Activated naive CD4-positive, alpha-beta T cell treated with anti-CD3 and anti-CD28 coated beads, Interleukin-2, amount 50 U/mL, for 72 hours (primary cell): ENCODE data around the gene CCNO. TPM values are rescaled to one million over a fixed set of nuclear protein-coding genes. Genes with fewer than 3 reads are reported as not detected.
A peak's percentile ranks its signal among the peaks of the same experiment; 100 is the strongest.

Source experiments
- ATAC-seq, 2 donors: fragments of 150-1000 bp; cut with Tn5 transposase; 2 replicates each; pipeline ENCODE4 v1.10.0; 2021; ENCODE audit warnings: mild to moderate bottlenecking in 2 of 2, moderate library complexity in 2 of 2
- DNase-seq, 2 donors: peaks; one replicate each; pipeline ENCODE4 v3.0.0; 2021 to 2022; ENCODE audit warnings: low spot score in 2 of 2
- H3K27ac Mint-ChIP-seq, 2 donors: one replicate each; pipeline ENCODE4 v1.8.0; 2022; ENCODE audit warnings: mild to moderate bottlenecking in 2 of 2, mixed read lengths in 2 of 2
- H3K36me3 Mint-ChIP-seq, 2 donors: one replicate each; pipeline ENCODE4 v1.8.0; 2022; ENCODE audit warnings: mixed read lengths in 2 of 2
- H3K9me3 Mint-ChIP-seq, 2 donors: one replicate each; pipeline ENCODE4 v1.8.0; 2022; ENCODE audit warnings: mixed read lengths in 2 of 2
- total RNA-seq, 2 donors: library from RNA; stranded (reverse); gene quantifications; one replicate each; pipeline ENCODE4 v1.2.3, GENCODE V29; 2022

The CCNO gene
- total RNA-seq, 2 donors from 2014 or later, result not detected

- no peaks in the 10 kb centered on the region for H3K9me3 Mint-ChIP-seq
- peak; percentile 61 to 75 for ATAC-seq
- H3K27ac Mint-ChIP-seq, result no peak within 1 kb of the TSS
- H3K36me3 Mint-ChIP-seq, result peaks cover under 1 to 18% of the 10 kb centered on the region in 2 donors
- peak; percentile 65 to 71 for DNase-seq
Measured at GRCh38 chr5:55226934-55227663, 6.3 kb downstream of the CCNO start, which contains the start of gene MCIDAS. TSS of gene MCIDAS (minus strand) at chr5:55227315. CDS start at chr5:55227138, 177 bp downstream.

DNA sequence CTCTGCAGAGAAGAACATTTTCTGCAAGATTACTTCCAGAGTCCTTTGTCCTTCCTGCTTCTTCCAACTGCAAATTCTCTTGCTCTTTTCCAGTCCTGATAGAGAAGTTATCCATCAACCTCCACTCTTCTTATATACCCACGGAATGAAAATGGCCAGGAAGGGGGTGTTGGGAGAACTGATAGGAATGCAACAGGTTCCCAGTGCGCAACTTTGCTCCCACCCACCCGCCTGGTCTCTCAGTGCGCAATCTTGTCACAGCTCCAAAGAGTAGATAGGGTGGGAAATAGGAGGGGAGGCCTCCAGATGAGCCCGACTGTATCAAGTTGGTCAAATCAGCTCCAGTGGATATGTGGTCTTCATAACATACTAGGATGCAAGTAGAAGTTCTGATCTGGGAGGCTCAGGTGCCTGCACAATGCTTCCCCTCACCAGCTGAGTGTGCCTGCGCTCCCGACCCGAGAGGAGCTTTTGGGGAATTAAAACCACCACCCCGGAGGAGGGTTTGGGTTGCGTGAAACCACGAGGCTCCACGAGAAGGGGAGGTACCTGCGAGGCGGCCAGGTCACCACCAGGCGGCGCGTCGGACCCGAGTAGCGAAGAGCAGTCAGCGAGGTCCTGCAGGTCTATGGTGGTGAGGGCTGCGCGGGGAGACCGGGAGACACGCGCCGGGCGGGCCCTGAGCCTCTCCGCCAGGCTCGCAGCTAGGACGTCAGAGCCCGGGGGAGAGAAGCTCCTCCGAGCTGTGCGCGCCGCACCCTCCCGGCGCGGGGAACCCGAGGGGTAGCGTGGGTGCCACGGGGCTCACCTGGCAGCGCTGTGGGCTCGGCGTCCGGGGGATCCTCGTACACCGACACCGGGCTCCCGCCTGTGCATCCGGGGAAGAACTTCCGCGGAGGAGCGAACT, 7.1 kb downstream of the CCNO start:
- Mint-ChIP-seq H3K9me3 (no peaks in the 10 kb centered on the region), H3K36me3 (peaks cover 0 to 11% of the 10 kb centered on the region in 2 donors), H3K27ac (no peak overlapping the region)
- DNase-seq (peak; percentile 68 to 75), ATAC-seq (peak; percentile 57 to 72)

GRCh38 chr5:55225346-55225745, 8.1 kb downstream of the CCNO start:
- Mint-ChIP-seq H3K9me3 (no peaks in the 10 kb centered on the region), H3K27ac (no peak overlapping the region), H3K36me3 (peaks cover 0 to 12% of the 10 kb centered on the region in 2 donors)
- no peak for ATAC-seq
- no peak for DNase-seq

GRCh38 chr5:55223812-55224240, 9.6 kb downstream of the CCNO start:
- ATAC-seq, result no peak
- H3K27ac Mint-ChIP-seq, result no peak overlapping the region
- no peak for DNase-seq
- H3K36me3 Mint-ChIP-seq, result peaks cover 0 to 12% of the 10 kb centered on the region in 2 donors
- H3K9me3 Mint-ChIP-seq, result no peaks in the 10 kb centered on the region

GRCh38 chr5:55222985-55223811, 10.2 kb downstream of the CCNO start:
- ATAC-seq (no peak), DNase-seq (peak in 1 of 2 donors; percentile 22)
- H3K27ac Mint-ChIP-seq, result no peak overlapping the region
- no peaks in the 10 kb centered on the region for H3K9me3 Mint-ChIP-seq
- H3K36me3 Mint-ChIP-seq, result peaks cover 0 to 12% of the 10 kb centered on the region in 2 donors

DNA sequence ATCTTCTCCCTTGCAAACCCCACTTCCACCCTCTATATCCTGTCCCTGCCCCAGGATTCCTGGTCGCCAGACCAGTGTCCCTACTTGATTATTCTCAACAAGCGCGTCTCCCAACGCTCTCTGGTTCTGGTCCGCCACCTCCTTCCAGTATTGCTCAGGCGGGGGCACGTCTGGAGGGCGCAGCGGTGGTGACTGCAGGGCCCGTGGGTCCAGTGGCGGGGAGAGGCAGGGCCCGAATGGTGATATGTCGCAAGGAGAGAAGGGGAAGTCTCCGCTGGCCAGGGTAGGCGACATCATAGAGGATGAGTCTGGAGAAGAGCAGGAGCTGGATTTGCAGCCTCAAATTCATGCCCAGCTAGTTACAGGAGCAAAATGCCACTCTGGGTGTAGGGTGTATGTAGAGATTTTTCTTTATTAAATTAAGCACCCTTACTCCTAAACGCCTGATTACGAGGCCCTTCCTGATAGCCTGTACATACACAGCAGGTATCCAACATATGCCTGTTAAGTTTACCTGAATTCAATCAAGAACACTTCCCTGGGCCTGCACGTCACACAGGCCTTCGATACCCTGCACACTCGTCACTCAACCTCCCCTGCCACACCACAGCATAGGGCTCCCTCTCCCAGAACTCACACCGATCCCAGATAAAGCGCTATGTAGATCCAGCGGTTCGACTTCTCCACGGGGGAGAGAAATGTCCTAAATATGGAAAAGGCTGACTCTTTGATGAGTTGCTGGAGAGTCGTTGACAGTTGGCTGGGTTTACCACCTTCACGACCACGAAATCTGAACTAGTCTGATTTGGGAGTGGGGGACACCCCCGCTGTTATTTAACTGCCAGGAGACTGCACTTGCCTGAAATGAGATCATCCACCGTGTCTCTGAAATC, 11.1 kb downstream of the CCNO start:
- H3K27ac Mint-ChIP-seq, result no peak overlapping the region
- H3K36me3 Mint-ChIP-seq, result peaks cover 0 to 12% of the 10 kb centered on the region in 2 donors
- ATAC-seq (no peak), DNase-seq (no peak)
- H3K9me3 Mint-ChIP-seq, result no peaks in the 10 kb centered on the region

DNA sequence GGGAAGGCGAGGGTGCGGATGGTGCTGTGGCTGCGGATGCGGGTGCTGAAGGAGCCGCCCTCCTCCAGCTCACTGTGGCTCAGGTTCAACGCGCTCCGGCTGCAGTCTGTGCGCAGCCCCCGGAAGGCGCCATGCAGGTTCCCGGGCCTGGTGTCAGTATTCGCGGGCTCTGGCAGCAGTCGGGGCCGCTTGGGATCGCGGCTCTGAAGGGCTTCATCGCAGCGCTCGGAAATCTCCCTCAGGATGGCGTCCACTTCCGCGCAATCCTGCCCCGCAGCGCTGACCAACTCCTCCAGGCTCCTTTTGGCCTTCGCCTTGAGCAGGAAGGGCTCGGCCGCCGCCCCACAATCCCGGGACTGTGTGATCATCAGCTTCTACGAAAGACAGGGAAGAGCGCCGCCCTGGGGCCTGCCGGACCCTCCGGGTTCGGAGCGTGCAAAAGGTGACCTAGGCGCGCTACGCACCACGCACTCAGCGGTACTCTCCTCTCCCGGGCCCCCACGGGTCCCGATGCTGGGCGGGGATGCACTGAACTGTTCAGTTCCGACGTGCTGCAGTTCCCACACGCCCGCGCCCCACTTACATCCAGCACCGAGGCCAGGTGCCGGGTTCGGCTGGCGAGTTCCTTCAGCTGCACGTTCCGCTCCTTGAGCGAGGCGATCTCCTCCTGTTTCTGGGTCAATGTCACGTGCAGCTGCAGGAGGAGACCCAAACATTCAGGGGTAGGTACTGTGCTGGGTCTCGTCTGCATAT, 12.8 kb downstream of the CCNO start:
- peak in 1 of 2 donors; percentile 15 for DNase-seq
- no peaks in the 10 kb centered on the region for H3K9me3 Mint-ChIP-seq
- ATAC-seq, result peak; percentile 28 to 52
- peaks cover 0 to 12% of the 10 kb centered on the region in 2 donors for H3K36me3 Mint-ChIP-seq
- H3K27ac Mint-ChIP-seq, result no peak overlapping the region

DNA sequence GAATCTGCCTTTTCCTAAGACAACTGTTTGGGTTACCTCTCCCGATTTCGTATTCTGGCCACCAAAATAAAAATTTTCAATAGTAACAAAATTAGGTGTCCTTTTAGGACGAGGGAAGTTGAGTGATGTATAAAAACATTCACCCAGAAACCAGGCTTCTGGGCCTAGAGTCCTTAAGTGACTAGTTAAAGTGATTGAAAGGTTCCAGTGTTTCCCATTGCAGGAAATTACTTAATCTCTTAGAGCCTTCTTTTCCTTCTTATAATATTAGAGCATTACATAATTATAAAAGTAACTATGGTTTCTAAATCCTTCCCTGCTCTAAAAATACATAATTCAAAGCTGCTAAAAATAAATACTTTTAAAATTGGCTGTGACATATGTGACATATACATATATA, 13.6 kb downstream of the CCNO start:
- no peak for DNase-seq
- Mint-ChIP-seq H3K9me3 (no peaks in the 10 kb centered on the region), H3K36me3 (peaks cover 0 to 12% of the 10 kb centered on the region in 2 donors), H3K27ac (no peak overlapping the region)
- ATAC-seq, result no peak

GRCh38 chr5:55218967-55219366, 14.4 kb downstream of the CCNO start:
- ATAC-seq, result no peak
- no peak overlapping the region for H3K27ac Mint-ChIP-seq
- no peak for DNase-seq
- H3K9me3 Mint-ChIP-seq, result no peaks in the 10 kb centered on the region
- H3K36me3 Mint-ChIP-seq, result peaks cover 0 to 12% of the 10 kb centered on the region in 2 donors

DNA sequence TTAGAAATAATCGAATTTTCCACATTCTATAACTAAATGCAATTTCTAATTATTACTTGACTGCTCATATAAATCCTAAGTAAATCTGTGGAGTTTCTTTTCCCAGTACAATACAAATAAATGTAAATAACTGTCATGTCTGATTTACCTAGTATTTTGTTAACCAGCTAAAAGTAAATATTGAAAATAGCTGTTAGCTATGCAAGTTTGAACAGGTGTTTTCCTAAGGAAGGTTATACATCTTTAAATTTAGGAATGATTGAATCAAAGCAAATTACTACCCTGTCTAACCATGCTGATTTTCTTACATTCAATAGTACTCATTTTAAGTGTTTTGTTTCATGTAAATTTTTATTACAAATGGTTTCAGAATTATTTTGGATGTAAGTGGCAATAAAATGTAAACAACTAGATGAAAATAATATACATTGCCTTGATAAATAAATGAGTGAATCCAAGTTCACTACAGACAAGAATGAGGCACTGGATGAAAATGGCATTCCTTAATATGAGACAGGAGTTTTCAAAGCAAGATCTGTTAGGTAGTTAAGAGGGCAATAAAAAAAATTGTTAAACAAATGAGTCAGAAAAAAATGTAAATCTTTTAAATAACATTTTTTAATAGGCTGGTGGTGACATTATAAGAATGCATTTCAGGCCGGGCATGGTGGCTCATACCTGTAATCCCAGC, 22.1 kb downstream of the CCNO start:
- Mint-ChIP-seq H3K27ac (no peak overlapping the region), H3K9me3 (no peaks in the 10 kb centered on the region), H3K36me3 (no peaks in the 10 kb centered on the region)
- no peak for ATAC-seq
- no peak for DNase-seq

- no peaks in the 10 kb centered on the region for H3K36me3 Mint-ChIP-seq
- no peaks in the 10 kb centered on the region for H3K9me3 Mint-ChIP-seq
- no peak for DNase-seq
- H3K27ac Mint-ChIP-seq, result no peak overlapping the region
- no peak for ATAC-seq
Measured at GRCh38 chr5:55205001-55205400, 28.4 kb downstream of the CCNO start.

GRCh38 chr5:55191165-55191564, 42.2 kb downstream of the CCNO start:
- H3K27ac Mint-ChIP-seq, result no peak overlapping the region
- DNase-seq, result no peak
- H3K9me3 Mint-ChIP-seq, result no peaks in the 10 kb centered on the region
- ATAC-seq, result no peak
- no peaks in the 10 kb centered on the region for H3K36me3 Mint-ChIP-seq

GRCh38 chr5:55188656-55189540, 44.5 kb downstream of the CCNO start:
- ATAC-seq, result no peak
- Mint-ChIP-seq H3K27ac (no peak overlapping the region), H3K36me3 (no peaks in the 10 kb centered on the region), H3K9me3 (no peaks in the 10 kb centered on the region)
- DNase-seq, result no peak

- H3K9me3 Mint-ChIP-seq, result no peaks in the 10 kb centered on the region
Measured at GRCh38 chr5:55187370-55187769, 46.0 kb downstream of the CCNO start.

More at GRCh38 chr5:55187370-55187769, 46.0 kb downstream of the CCNO start:
- DNase-seq, result no peak
- Mint-ChIP-seq H3K36me3 (no peaks in the 10 kb centered on the region), H3K27ac (no peak overlapping the region)
- no peak for ATAC-seq
